ENCODE data around the gene KIAA1549.

The KIAA1549 gene

GRCh38 chr7:138833596-138833995 is 147.6 kb downstream of the KIAA1549 start:
- H3K9ac ChIP-seq (ENCODE audit: insufficient read length): no peak overlapping the region
- no peak for DNase-seq (ENCODE audit: low read depth, low spot score)
- no peak overlapping the region for H3K27ac ChIP-seq
- TF ChIP-seq FOXP2 (optimal IDR thresholded peaks at IDR 0.05; ENCODE audit: control extremely low read depth, extremely low read length, insufficient read depth): no peak
- no peak for TF ChIP-seq EZH2 (IDR thresholded peaks at IDR 0.05)
- no peak for TF ChIP-seq POLR2AphosphoS5 (IDR thresholded peaks at IDR 0.05; ENCODE audit: borderline replicate concordance, low read depth, low read length)
- H3K9me3 ChIP-seq (ENCODE audit: low read depth, low read length): no peaks in the 10 kb centered on the region
- H3K36me3 ChIP-seq (ENCODE audit: insufficient read depth, low read length): no peaks in the 10 kb centered on the region
- H3K4me3 ChIP-seq: no peak overlapping the region

GRCh38 chr7:138832966-138833365 is 148.2 kb downstream of the KIAA1549 start:
- no peaks in the 10 kb centered on the region for H3K36me3 ChIP-seq (ENCODE audit: insufficient read depth, low read length)
- H3K4me3 ChIP-seq: no peak overlapping the region
- no peak overlapping the region for H3K27ac ChIP-seq
- H3K9ac ChIP-seq (ENCODE audit: insufficient read length): no peak overlapping the region
- no peaks in the 10 kb centered on the region for H3K9me3 ChIP-seq (ENCODE audit: low read depth, low read length)
- no peak for TF ChIP-seq FOXP2 (optimal IDR thresholded peaks at IDR 0.05; ENCODE audit: control extremely low read depth, extremely low read length, insufficient read depth)
- TF ChIP-seq EZH2 (IDR thresholded peaks at IDR 0.05): no peak
- TF ChIP-seq POLR2AphosphoS5 (IDR thresholded peaks at IDR 0.05; ENCODE audit: borderline replicate concordance, low read depth, low read length): no peak
- DNase-seq (ENCODE audit: low read depth, low spot score): no peak

GRCh38 chr7:138829335-138829734 is 151.9 kb downstream of the KIAA1549 start:
- TF ChIP-seq POLR2AphosphoS5 (IDR thresholded peaks at IDR 0.05; ENCODE audit: borderline replicate concordance, low read depth, low read length) (no peak), EZH2 (IDR thresholded peaks at IDR 0.05) (no peak)
- Histone ChIP-seq H3K36me3 (ENCODE audit: insufficient read depth, low read length) (no peaks in the 10 kb centered on the region), H3K27ac (no peak overlapping the region), H3K9me3 (ENCODE audit: low read depth, low read length) (no peaks in the 10 kb centered on the region), H3K9ac (ENCODE audit: insufficient read length) (no peak overlapping the region), H3K4me3 (no peak overlapping the region)
- no peak for DNase-seq (ENCODE audit: low read depth, low spot score)

- H3K9me3 ChIP-seq (ENCODE audit: low read depth, low read length): no peaks in the 10 kb centered on the region
- H3K4me3 ChIP-seq: no peak overlapping the region
- no peaks in the 10 kb centered on the region for H3K36me3 ChIP-seq (ENCODE audit: insufficient read depth, low read length)
- no peak overlapping the region for H3K9ac ChIP-seq (ENCODE audit: insufficient read length)
- DNase-seq (ENCODE audit: low read depth, low spot score): no peak
- TF ChIP-seq POLR2AphosphoS5 (IDR thresholded peaks at IDR 0.05; ENCODE audit: borderline replicate concordance, low read depth, low read length) (no peak), EZH2 (IDR thresholded peaks at IDR 0.05) (no peak)
- no peak overlapping the region for H3K27ac ChIP-seq
Observed at GRCh38 chr7:138828302-138828701, 152.9 kb downstream of the KIAA1549 start.

- no peak for TF ChIP-seq POLR2AphosphoS5 (IDR thresholded peaks at IDR 0.05; ENCODE audit: borderline replicate concordance, low read depth, low read length)
- no peak for TF ChIP-seq FOXP2 (optimal IDR thresholded peaks at IDR 0.05; ENCODE audit: control extremely low read depth, extremely low read length, insufficient read depth)
- TF ChIP-seq EZH2 (IDR thresholded peaks at IDR 0.05): no peak
- H3K9ac ChIP-seq (ENCODE audit: insufficient read length): no peak overlapping the region
- no peak overlapping the region for H3K4me3 ChIP-seq
- H3K27ac ChIP-seq: no peak overlapping the region
- DNase-seq (ENCODE audit: low read depth, low spot score): no peak
- no peaks in the 10 kb centered on the region for H3K36me3 ChIP-seq (ENCODE audit: insufficient read depth, low read length)
- no peaks in the 10 kb centered on the region for H3K9me3 ChIP-seq (ENCODE audit: low read depth, low read length)
Observed at GRCh38 chr7:138825049-138825721, 156.0 kb downstream of the KIAA1549 start.

- H3K27ac ChIP-seq: no peak overlapping the region
- DNase-seq (ENCODE audit: low read depth, low spot score): no peak
- no peak overlapping the region for H3K9ac ChIP-seq (ENCODE audit: insufficient read length)
- no peak overlapping the region for H3K4me3 ChIP-seq
- H3K36me3 ChIP-seq (ENCODE audit: insufficient read depth, low read length): no peaks in the 10 kb centered on the region
- TF ChIP-seq FOXP2 (optimal IDR thresholded peaks at IDR 0.05; ENCODE audit: control extremely low read depth, extremely low read length, insufficient read depth) (no peak), POLR2AphosphoS5 (IDR thresholded peaks at IDR 0.05; ENCODE audit: borderline replicate concordance, low read depth, low read length) (no peak), EZH2 (IDR thresholded peaks at IDR 0.05) (no peak)
- H3K9me3 ChIP-seq (ENCODE audit: low read depth, low read length): no peaks in the 10 kb centered on the region
Observed at GRCh38 chr7:138822867-138823535, 158.2 kb downstream of the KIAA1549 start.

- DNase-seq (ENCODE audit: low read depth, low spot score): no peak
- no peak for TF ChIP-seq POLR2AphosphoS5 (IDR thresholded peaks at IDR 0.05; ENCODE audit: borderline replicate concordance, low read depth, low read length)
- no peak for TF ChIP-seq FOXP2 (optimal IDR thresholded peaks at IDR 0.05; ENCODE audit: control extremely low read depth, extremely low read length, insufficient read depth)
- no peak for TF ChIP-seq EZH2 (IDR thresholded peaks at IDR 0.05)
Observed at GRCh38 chr7:138821912-138822311, 159.3 kb downstream of the KIAA1549 start.

GRCh38 chr7:138819625-138820024 is 161.6 kb downstream of the KIAA1549 start:
- no peaks in the 10 kb centered on the region for H3K9me3 ChIP-seq (ENCODE audit: low read depth, low read length)
- H3K27ac ChIP-seq: no peak overlapping the region
- H3K9ac ChIP-seq (ENCODE audit: insufficient read length): no peak overlapping the region
- no peak for TF ChIP-seq POLR2AphosphoS5 (IDR thresholded peaks at IDR 0.05; ENCODE audit: borderline replicate concordance, low read depth, low read length)
- TF ChIP-seq EZH2 (IDR thresholded peaks at IDR 0.05): no peak
- TF ChIP-seq FOXP2 (optimal IDR thresholded peaks at IDR 0.05; ENCODE audit: control extremely low read depth, extremely low read length, insufficient read depth): no peak
- H3K36me3 ChIP-seq (ENCODE audit: insufficient read depth, low read length): no peaks in the 10 kb centered on the region
- no peak overlapping the region for H3K4me3 ChIP-seq
- DNase-seq (ENCODE audit: low read depth, low spot score): no peak

More at GRCh38 chr7:138821912-138822311, 159.3 kb downstream of the KIAA1549 start:
- Histone ChIP-seq H3K9me3 (ENCODE audit: low read depth, low read length) (no peaks in the 10 kb centered on the region), H3K36me3 (ENCODE audit: insufficient read depth, low read length) (no peaks in the 10 kb centered on the region), H3K4me3 (no peak overlapping the region), H3K9ac (ENCODE audit: insufficient read length) (no peak overlapping the region), H3K27ac (no peak overlapping the region)
